Neural cell (in vitro differentiated cells): Measurements from ENCODE around the gene COPS9. TPM values are rescaled to one million over a fixed set of nuclear protein-coding genes. Genes with fewer than 3 reads are reported as not detected.

ENCODE experiments used
- H2AFZ ChIP-seq: fragments of 200-600, 300-800 bp; sonication (generic), shearing (Covaris generic); 2 replicates; pipeline ENCODE4 v1.6.0; 2014; ENCODE audit warnings: low read depth, mild to moderate bottlenecking, antibody characterized with exemption, low read length, moderate library complexity
- H3F3A ChIP-seq: fragments of 200-600 bp; shearing (Covaris generic); 2 replicates; pipeline ENCODE4 v1.6.1; 2016; ENCODE audit warnings: mild to moderate bottlenecking, moderate library complexity, mixed read lengths, antibody characterized with exemption, low read length; ENCODE audit not compliant: insufficient read depth, poor library complexity, severe bottlenecking
- H3K27ac ChIP-seq: fragments of 200-600, 300-800 bp; sonication (generic), shearing (Covaris generic); 2 replicates; pipeline ENCODE4 v1.5.1; 2014; ENCODE audit warnings: mild to moderate bottlenecking, low read length, moderate library complexity
- H3K27me3 ChIP-seq: fragments of 300-800, 200-600 bp; sonication (generic), shearing (Covaris generic); 2 replicates; pipeline ENCODE4 v1.6.0; 2014; ENCODE audit warnings: mild to moderate bottlenecking, low read depth, low read length, moderate library complexity; ENCODE audit not compliant: insufficient read depth
- H3K36me3 ChIP-seq: fragments of 300-800, 200-600 bp; sonication (generic), shearing (Covaris generic); 2 replicates; pipeline ENCODE4 v1.5.1; 2014; ENCODE audit warnings: mild to moderate bottlenecking, antibody characterized with exemption, low read length, moderate library complexity; ENCODE audit not compliant: insufficient read depth
- H3K4me2 ChIP-seq: fragments of 300-800, 200-600 bp; sonication (generic), shearing (Covaris generic); 2 replicates; pipeline ENCODE4 v1.6.0; 2014; ENCODE audit warnings: mild to moderate bottlenecking, low read length
- H3K4me3 ChIP-seq: fragments of 300-800, 200-600 bp; sonication (generic), shearing (Covaris generic); 2 replicates; pipeline ENCODE4 v1.5.1; 2014; ENCODE audit warnings: mild to moderate bottlenecking, low read length, moderate library complexity
- H3K79me2 ChIP-seq: fragments of 200-600 bp; shearing (Covaris generic); replicated peaks from 2 replicates; pipeline ENCODE4 v1.6.0; 2014; ENCODE audit warnings: mild to moderate bottlenecking, low read length, moderate library complexity; ENCODE audit not compliant: insufficient read depth
- H3K9ac ChIP-seq: fragments of 300-800, 200-600 bp; sonication (generic), shearing (Covaris generic); 2 replicates; pipeline ENCODE4 v1.6.1; 2016; ENCODE audit warnings: mild to moderate bottlenecking, low read length, mixed read lengths
- H3K9me2 ChIP-seq: fragments of 200-600 bp; shearing (Covaris generic); 2 replicates; pipeline ENCODE4 v1.6.1; 2016; ENCODE audit warnings: mild to moderate bottlenecking, low read length, mixed read lengths; ENCODE audit not compliant: insufficient read depth
- H3K9me3 ChIP-seq: fragments of 200-600, 300-800 bp; sonication (generic), shearing (Covaris generic); 2 replicates; pipeline ENCODE4 v1.6.1; 2016; ENCODE audit warnings: mild to moderate bottlenecking, mixed run types, low read length, moderate library complexity, mixed read lengths
- H4K20me1 ChIP-seq: fragments of 200-600 bp; shearing (Covaris generic); 2 replicates; pipeline ENCODE4 v1.6.1; 2016; ENCODE audit warnings: mild to moderate bottlenecking, mixed run types; ENCODE audit not compliant: insufficient read depth
- EP300 ChIP-seq: fragments of 450-650 bp; conservative IDR thresholded peaks from 2 replicates; pipeline ENCODE4 v1.6.1; 2014; ENCODE audit warnings: antibody characterized with exemption, mild to moderate bottlenecking, moderate library complexity; ENCODE audit not compliant: poor library complexity, severe bottlenecking
- MXI1 ChIP-seq: fragments of 450-650 bp; conservative IDR thresholded peaks from 2 replicates; pipeline ENCODE4 v1.6.1; 2014; ENCODE audit warnings: antibody characterized with exemption, mild to moderate bottlenecking; ENCODE audit not compliant: poor library complexity, severe bottlenecking
- POLR2AphosphoS5 ChIP-seq: IDR thresholded peaks from 2 replicates; pipeline ENCODE4 v1.6.1; 2012
- RAD21 ChIP-seq: fragments of 450-650 bp; conservative IDR thresholded peaks from 2 replicates; pipeline ENCODE4 v1.6.1; 2014; ENCODE audit warnings: antibody characterized with exemption, mild to moderate bottlenecking, moderate library complexity
- REST ChIP-seq: IDR thresholded peaks from 2 replicates; pipeline ENCODE4 v1.6.1; 2012; ENCODE audit warnings: borderline replicate concordance
- SMC3 ChIP-seq: fragments of 450-650 bp; conservative IDR thresholded peaks from 2 replicates; pipeline ENCODE4 v1.6.1; 2014; ENCODE audit warnings: antibody characterized with exemption, mild to moderate bottlenecking, moderate library complexity; ENCODE audit not compliant: poor library complexity
- TAF1 ChIP-seq: IDR thresholded peaks from 2 replicates; pipeline ENCODE4 v1.6.1; 2012; ENCODE audit warnings: low read depth
- polyA plus RNA-seq: library from polyadenylated mRNA; depleted of rRNA; stranded (reverse); fragments of >200 nt; gene quantifications from 2 replicates; pipeline ENCODE4 v1.2.3, GENCODE V29; 2014
- TF ChIP-seq, protein P1 (sequence below): fragments of 450-650 bp; IDR thresholded peaks from 2 replicates; pipeline ENCODE4 v1.5.1; 2014; ENCODE audit warnings: antibody characterized with exemption, mild to moderate bottlenecking, moderate library complexity; ENCODE audit not compliant: poor library complexity, severe bottlenecking

Gene COPS9
- polyA plus RNA-seq, 1 donor from 2014 or later = 359 TPM

DNA sequence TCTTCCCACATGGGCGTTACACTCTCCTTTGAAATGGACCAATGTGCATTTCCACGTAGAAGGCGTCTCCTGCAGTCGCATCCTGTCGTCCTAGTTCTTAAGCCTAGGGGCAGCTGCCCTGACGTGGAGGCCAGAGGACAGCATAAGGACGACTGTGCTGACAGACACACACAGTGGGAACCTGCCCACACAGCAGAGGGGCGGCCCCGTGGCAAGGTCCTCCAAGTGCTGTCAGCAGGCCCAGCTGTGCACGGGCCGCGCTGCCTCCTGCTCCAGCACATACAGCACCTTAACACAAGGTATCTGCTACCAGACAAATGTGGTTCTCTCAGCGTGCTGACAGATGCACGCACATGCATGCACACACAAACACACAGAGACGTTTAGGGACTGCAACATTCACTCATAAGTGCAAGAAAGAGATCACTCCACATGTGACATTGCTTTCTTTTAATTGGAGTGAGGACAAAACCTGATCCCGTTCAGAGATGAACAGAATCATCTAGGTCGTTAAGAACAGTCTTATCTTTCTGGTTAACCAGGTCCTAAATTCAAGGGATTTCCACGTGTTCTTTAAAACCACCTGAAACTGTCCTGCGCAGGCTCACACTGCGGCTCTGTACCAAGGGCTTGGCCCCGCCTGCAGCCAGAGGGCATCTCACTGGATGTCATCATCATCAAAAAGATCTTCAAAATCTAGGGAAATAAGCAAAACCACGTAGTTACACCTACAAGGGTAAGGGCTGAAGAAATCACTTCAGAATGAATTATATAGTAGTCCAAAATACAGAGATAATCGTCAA lies 5.5 kb downstream of the COPS9 start:
- no peak overlapping the region for H3K27ac ChIP-seq
- H3K4me3 ChIP-seq = no peak overlapping the region
- no peaks in the 10 kb centered on the region for H3K27me3 ChIP-seq
- peaks cover 18% of the 10 kb centered on the region for H3K79me2 ChIP-seq
- H4K20me1 ChIP-seq = no peaks in the 10 kb centered on the region
- TF ChIP-seq SMC3 = no peak
- TF ChIP-seq, protein P1, sequence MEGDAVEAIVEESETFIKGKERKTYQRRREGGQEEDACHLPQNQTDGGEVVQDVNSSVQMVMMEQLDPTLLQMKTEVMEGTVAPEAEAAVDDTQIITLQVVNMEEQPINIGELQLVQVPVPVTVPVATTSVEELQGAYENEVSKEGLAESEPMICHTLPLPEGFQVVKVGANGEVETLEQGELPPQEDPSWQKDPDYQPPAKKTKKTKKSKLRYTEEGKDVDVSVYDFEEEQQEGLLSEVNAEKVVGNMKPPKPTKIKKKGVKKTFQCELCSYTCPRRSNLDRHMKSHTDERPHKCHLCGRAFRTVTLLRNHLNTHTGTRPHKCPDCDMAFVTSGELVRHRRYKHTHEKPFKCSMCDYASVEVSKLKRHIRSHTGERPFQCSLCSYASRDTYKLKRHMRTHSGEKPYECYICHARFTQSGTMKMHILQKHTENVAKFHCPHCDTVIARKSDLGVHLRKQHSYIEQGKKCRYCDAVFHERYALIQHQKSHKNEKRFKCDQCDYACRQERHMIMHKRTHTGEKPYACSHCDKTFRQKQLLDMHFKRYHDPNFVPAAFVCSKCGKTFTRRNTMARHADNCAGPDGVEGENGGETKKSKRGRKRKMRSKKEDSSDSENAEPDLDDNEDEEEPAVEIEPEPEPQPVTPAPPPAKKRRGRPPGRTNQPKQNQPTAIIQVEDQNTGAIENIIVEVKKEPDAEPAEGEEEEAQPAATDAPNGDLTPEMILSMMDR = no peak
- TF ChIP-seq RAD21 = no peak
- no peak for TF ChIP-seq REST
- TF ChIP-seq EP300 = no peak
- no peak for TF ChIP-seq MXI1
- TF ChIP-seq POLR2AphosphoS5 = no peak
- TF ChIP-seq TAF1 = no peak
- H3K4me2 ChIP-seq = no peak overlapping the region
- H3K36me3 ChIP-seq = no peaks in the 10 kb centered on the region
- H3F3A ChIP-seq = no peaks in the 10 kb centered on the region
- no peaks in the 10 kb centered on the region for H3K9me2 ChIP-seq
- no peak overlapping the region for H2AFZ ChIP-seq
- H3K9ac ChIP-seq = no peak overlapping the region
- no peaks in the 10 kb centered on the region for H3K9me3 ChIP-seq

DNA sequence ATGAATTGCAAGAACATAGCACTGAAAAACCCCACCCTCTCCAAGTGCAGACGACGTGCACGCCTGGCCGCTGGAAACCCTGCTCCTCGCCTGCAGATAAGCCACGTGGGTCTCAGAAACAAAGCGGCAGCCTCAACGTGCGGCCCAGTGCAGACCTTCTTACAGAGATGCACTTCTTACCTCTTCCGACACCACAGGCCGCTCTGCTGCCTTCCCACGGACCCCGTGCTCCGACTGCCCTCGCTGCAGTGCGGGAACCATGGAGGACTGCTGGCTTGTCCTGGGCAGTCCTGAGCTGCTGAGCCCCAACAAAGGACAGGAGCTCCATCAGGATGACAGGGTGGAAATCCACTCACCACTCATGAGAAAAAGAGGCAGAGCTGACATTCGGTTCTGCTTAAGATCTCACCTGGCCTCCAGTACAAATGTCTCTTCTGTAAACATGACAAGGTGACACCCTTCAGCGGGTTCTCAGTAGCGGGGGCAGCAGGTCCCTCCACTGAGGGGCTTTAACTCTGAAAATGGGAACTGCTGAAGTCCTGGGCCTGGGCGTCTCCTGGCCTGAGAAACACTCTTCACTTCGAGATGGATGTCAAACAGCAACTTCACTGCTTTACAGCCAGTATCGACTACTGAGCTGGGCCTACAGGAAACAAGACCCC lies 6.2 kb downstream of the COPS9 start:
- Histone ChIP-seq H3K27me3 (no peaks in the 10 kb centered on the region), H3K79me2 (peaks cover 10% of the 10 kb centered on the region), H3F3A (no peaks in the 10 kb centered on the region), H2AFZ (no peak overlapping the region), H3K27ac (no peak overlapping the region), H3K36me3 (no peaks in the 10 kb centered on the region), H3K4me3 (no peak overlapping the region), H3K4me2 (no peak overlapping the region), H4K20me1 (no peaks in the 10 kb centered on the region), H3K9ac (no peak overlapping the region), H3K9me3 (no peaks in the 10 kb centered on the region), H3K9me2 (no peaks in the 10 kb centered on the region)
- TF ChIP-seq REST = no peak
- TF ChIP-seq POLR2AphosphoS5 = no peak
- TF ChIP-seq SMC3 = no peak
- TF ChIP-seq, protein P1 = no peak
- no peak for TF ChIP-seq TAF1
- TF ChIP-seq EP300 = no peak
- no peak for TF ChIP-seq RAD21
